GM19351 (cell line): ENCODE measurements around the gene CDH13.
A peak's percentile ranks its signal among the peaks of the same experiment; 100 is the strongest.

ENCODE experiments used
- ATAC-seq: cut with Tn5 transposase; IDR thresholded peaks from one replicate; pipeline ENCODE4 v1.9.1; 2021; ENCODE audit warnings: mild to moderate bottlenecking, moderate library complexity; ENCODE audit not compliant: unreplicated experiment

The CDH13 gene

GRCh38 chr16:82625066-82625968 is 1.5 kb upstream of the CDH13 start:
- ATAC-seq = no peak

- ATAC-seq = no peak
Observed at GRCh38 chr16:82628088-82628423, 1.3 kb downstream of the CDH13 start.

GRCh38 chr16:82628711-82629110 is 1.9 kb downstream of the CDH13 start:
- ATAC-seq = no peak

GRCh38 chr16:82629441-82630027 is 2.8 kb downstream of the CDH13 start:
- no peak for ATAC-seq

- no peak for ATAC-seq
Observed at GRCh38 chr16:82630219-82630618, 3.5 kb downstream of the CDH13 start.

GRCh38 chr16:82630688-82631087 is 3.9 kb downstream of the CDH13 start:
- no peak for ATAC-seq

- ATAC-seq = peak; percentile 53
Observed at GRCh38 chr16:82631701-82632685, 5.2 kb downstream of the CDH13 start.

- ATAC-seq = no peak
Observed at GRCh38 chr16:82633964-82634600, 7.3 kb downstream of the CDH13 start.

- no peak for ATAC-seq
Observed at GRCh38 chr16:82634955-82635610, 8.3 kb downstream of the CDH13 start.

GRCh38 chr16:82636485-82636884 is 9.7 kb downstream of the CDH13 start:
- ATAC-seq = no peak

- ATAC-seq = no peak
Observed at GRCh38 chr16:82636958-82637357, 10.2 kb downstream of the CDH13 start.

GRCh38 chr16:82638095-82638798 is 11.5 kb downstream of the CDH13 start:
- ATAC-seq = no peak

- no peak for ATAC-seq
Observed at GRCh38 chr16:82639263-82639662, 12.5 kb downstream of the CDH13 start.

- peak; percentile 69 for ATAC-seq
Observed at GRCh38 chr16:82639666-82640336, 13.0 kb downstream of the CDH13 start.

- peak; percentile 62 for ATAC-seq
Observed at GRCh38 chr16:82641336-82641984, 14.7 kb downstream of the CDH13 start.

GRCh38 chr16:82643136-82643535 is 16.4 kb downstream of the CDH13 start:
- no peak for ATAC-seq

GRCh38 chr16:82643936-82644630 is 17.3 kb downstream of the CDH13 start:
- no peak for ATAC-seq

- ATAC-seq = no peak
Observed at GRCh38 chr16:82646504-82646903, 19.7 kb downstream of the CDH13 start.
